Mucosa of descending colon (tissue), 3 donors: Measurements from ENCODE around the gene TNFRSF1A. TPM values are rescaled to one million over a fixed set of nuclear protein-coding genes. Genes with fewer than 3 reads are reported as not detected.

Experiments
- ATAC-seq: fragments of 200-7000 bp; cut with Tn5 transposase; one replicate; pipeline ENCODE4 v1.9.1; 2020; ENCODE audit warnings: mild to moderate bottlenecking, moderate library complexity
- DNase-seq, 3 donors: peaks; one replicate each; pipeline ENCODE4 v3.0.0-alpha.2; 2020
- H3K36me3 ChIP-seq: fragments of 200-600 bp; one replicate; pipeline ENCODE4 v1.8.0; 2021; ENCODE audit warnings: low read depth, mild to moderate bottlenecking
- H3K4me1 ChIP-seq: fragments of 200-600 bp; one replicate; pipeline ENCODE4 v1.8.0; 2021; ENCODE audit warnings: low read depth, mild to moderate bottlenecking
- H3K4me3 ChIP-seq: fragments of 200-600 bp; one replicate; pipeline ENCODE4 v1.8.0; 2021; ENCODE audit warnings: mild to moderate bottlenecking
- H3K9me3 ChIP-seq: fragments of 200-600 bp; one replicate; pipeline ENCODE4 v1.8.0; 2021; ENCODE audit warnings: mild to moderate bottlenecking
- intact Hi-C, 2 donors: fragments of 100-400 bp; cut with DNase I in 1 of 2; cut with micrococcal nuclease in 1 of 2; formaldehyde crosslinking; loops; one replicate each; pipeline versions ENCODE4 v1.11.0 to v1.11.1; 2022; cut with DNase I, micrococcal nuclease
- total RNA-seq, 3 donors: library from RNA; stranded (reverse); fragmentation: NEBNext Ultra II Directional in 2 of 3; extraction: Animal tissue kit (Norgen Biotek cat#: 25700) in 2 of 3; gene quantifications; one replicate each; pipeline versions ENCODE4 v1.2.1 to v1.2.4, GENCODE V29; 2021 to 2023
- TF ChIP-seq, protein P1 (sequence below): fragments of 200-600 bp; IDR thresholded peaks from one replicate; pipeline ENCODE4 v1.8.0; 2022; ENCODE audit warnings: antibody characterized with exemption, mild to moderate bottlenecking
- donor health status: DM: no; HTN: no; CAD: no; lungs with moderate emphysema.
- donor health status: DM: no; HTN: no; CAD: no.
- donor health status: DM: no; HTN: yes; CAD: no.

The TNFRSF1A gene
- total RNA-seq, 3 donors from 2014 or later = 166 to 237 (median 211) TPM

- Histone ChIP-seq H3K9me3 (no peaks in the 10 kb centered on the region), H3K36me3 (no peaks in the 10 kb centered on the region), H3K4me1 (peaks cover 34% of the 10 kb centered on the region), H3K4me3 (no peak overlapping the region)
- TF ChIP-seq, protein P1, sequence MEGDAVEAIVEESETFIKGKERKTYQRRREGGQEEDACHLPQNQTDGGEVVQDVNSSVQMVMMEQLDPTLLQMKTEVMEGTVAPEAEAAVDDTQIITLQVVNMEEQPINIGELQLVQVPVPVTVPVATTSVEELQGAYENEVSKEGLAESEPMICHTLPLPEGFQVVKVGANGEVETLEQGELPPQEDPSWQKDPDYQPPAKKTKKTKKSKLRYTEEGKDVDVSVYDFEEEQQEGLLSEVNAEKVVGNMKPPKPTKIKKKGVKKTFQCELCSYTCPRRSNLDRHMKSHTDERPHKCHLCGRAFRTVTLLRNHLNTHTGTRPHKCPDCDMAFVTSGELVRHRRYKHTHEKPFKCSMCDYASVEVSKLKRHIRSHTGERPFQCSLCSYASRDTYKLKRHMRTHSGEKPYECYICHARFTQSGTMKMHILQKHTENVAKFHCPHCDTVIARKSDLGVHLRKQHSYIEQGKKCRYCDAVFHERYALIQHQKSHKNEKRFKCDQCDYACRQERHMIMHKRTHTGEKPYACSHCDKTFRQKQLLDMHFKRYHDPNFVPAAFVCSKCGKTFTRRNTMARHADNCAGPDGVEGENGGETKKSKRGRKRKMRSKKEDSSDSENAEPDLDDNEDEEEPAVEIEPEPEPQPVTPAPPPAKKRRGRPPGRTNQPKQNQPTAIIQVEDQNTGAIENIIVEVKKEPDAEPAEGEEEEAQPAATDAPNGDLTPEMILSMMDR = no peak
- intact Hi-C loops = no loop called here
- ATAC-seq = peak; percentile 71
- DNase-seq = peak; percentile 91 to 94 (median 92)
These were observed 29.1 kb downstream of the TNFRSF1A start for GRCh38 chr12:6312529-6313325.

GRCh38 chr12:6311822-6312528 is 29.9 kb downstream of the TNFRSF1A start:
- peaks cover 34% of the 10 kb centered on the region for H3K4me1 ChIP-seq
- DNase-seq (no peak), ATAC-seq (no peak)
- TF ChIP-seq, protein P1 = no peak
- intact Hi-C loops = no loop called here
- H3K9me3 ChIP-seq = no peaks in the 10 kb centered on the region
- no peaks in the 10 kb centered on the region for H3K36me3 ChIP-seq
- no peak overlapping the region for H3K4me3 ChIP-seq

DNA sequence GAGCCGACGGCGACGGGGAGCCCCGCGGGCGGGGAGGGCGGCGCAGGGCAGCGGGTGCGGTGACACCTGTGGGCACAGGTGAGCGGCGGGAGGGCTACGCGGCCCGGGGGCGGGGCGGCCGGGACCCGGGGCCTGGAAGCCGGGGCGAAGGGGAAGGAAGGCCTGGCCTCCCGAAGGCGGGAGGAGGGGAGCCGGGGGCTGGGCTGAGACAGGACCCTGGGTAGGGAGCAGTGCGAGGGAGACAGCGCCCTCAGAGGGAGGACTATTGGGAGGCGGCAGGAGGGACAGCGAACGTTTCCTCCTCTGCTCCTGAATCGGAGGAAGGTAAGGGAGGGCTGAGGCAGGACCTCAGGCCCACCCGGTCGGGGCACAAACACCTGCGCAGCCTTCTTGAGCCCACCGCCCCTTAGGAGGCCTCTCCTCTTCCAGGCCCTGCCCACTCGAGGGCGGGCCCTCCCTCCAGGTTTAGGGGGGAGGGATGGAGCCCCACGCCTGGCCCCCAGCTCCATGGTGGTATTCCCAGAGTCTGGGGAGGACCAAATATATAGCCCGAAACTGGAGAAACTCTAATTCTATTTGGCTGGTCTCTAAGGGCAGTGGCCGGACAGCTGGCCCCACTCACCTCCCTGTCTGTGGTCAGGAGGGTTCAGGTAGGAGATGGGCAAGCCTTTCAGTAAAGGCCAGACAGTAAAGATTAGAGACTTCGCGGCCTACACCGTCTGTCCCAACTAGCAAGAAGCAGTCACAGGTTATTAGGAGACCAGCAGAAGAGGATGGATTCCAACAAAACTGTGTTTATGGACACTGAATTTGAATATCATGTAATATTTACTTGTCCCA is 30.9 kb downstream of the TNFRSF1A start:
- Histone ChIP-seq H3K9me3 (no peaks in the 10 kb centered on the region), H3K4me3 (peak overlapping the region; percentile 46), H3K4me1 (peaks cover 34% of the 10 kb centered on the region), H3K36me3 (no peaks in the 10 kb centered on the region)
- intact Hi-C loops = no loop called here
- TF ChIP-seq, protein P1 = no peak
- DNase-seq (no peak), ATAC-seq (peak; percentile 18)

DNA sequence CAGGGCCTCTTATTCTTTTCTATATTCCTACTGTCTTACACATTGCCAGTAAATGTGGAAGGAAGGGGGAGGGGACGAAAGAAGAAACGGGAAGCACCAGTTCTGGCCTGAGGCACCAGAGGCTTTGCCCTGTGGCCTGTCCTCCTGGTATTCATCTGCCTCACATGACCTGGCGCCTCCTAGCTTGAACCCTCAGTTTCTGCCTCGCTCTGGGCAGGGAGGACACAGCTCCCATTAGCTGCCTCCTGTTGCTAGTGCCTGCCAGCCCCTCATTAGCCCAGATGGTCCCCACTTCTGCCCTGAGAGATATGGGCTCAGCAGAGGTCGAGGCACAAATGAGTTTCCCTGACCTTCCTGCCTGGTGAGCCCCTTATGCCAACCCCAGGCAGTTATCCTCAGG is 34.3 kb downstream of the TNFRSF1A start:
- peak in 1 of 3 donors; percentile 32 for DNase-seq
- TF ChIP-seq, protein P1 = no peak
- Histone ChIP-seq H3K9me3 (no peaks in the 10 kb centered on the region), H3K4me1 (peaks cover 24% of the 10 kb centered on the region), H3K36me3 (no peaks in the 10 kb centered on the region), H3K4me3 (no peak overlapping the region)
- intact Hi-C loops = no loop called here
- ATAC-seq = no peak

- intact Hi-C loops = no loop called here
- Histone ChIP-seq H3K36me3 (no peaks in the 10 kb centered on the region), H3K4me3 (no peak overlapping the region), H3K4me1 (peaks cover 16% of the 10 kb centered on the region), H3K9me3 (no peaks in the 10 kb centered on the region)
- ATAC-seq (no peak), DNase-seq (peak in 1 of 3 donors; percentile 26)
- TF ChIP-seq, protein P1 = no peak
These were observed 35.2 kb downstream of the TNFRSF1A start for GRCh38 chr12:6306599-6307220.
